Mammary epithelial cell (primary cell): ENCODE results near the gene CLRN1.

Source experiments
- EZH2 ChIP-seq: IDR thresholded peaks from 2 replicates; pipeline ENCODE4 v1.6.1; 2012; ENCODE audit warnings: low read length, inconsistent platforms, borderline replicate concordance
- TF ChIP-seq, protein P1 (sequence below), 2 donors: IDR thresholded peaks in 1 of 2; conservative IDR thresholded peaks in 1 of 2; 2 replicates each; pipeline ENCODE4 v1.5.1; 2011 to 2012; ENCODE audit warnings: inconsistent platforms in 2 of 2, low read length in 2 of 2, mild to moderate bottlenecking in 2 of 2, control low read depth in 1 of 2, low read depth in 1 of 2; ENCODE audit not compliant: insufficient read depth in 1 of 2; ENCODE audit errors: extremely low read depth in 1 of 2

DNA sequence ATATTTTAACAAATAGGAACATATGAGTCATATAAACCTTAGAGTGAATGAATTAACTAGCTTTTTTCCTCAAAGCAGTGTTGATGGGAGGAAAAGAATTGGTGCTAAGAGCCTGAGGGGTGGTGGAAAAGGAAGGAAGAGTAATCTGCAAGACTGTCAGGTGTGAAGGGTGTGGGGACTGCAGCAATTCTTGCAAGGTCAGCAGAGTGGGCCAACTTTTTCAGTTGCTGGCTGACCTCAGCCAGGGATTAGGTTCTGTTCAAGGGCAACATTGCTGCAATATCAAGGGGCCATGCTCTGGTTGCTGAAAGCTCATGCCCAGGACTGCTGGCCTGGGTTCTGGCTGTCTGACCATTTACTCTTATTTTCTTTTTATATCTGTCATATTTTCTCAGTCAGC lies 23.0 kb upstream of the CLRN1 start:
- TF ChIP-seq, protein P1, sequence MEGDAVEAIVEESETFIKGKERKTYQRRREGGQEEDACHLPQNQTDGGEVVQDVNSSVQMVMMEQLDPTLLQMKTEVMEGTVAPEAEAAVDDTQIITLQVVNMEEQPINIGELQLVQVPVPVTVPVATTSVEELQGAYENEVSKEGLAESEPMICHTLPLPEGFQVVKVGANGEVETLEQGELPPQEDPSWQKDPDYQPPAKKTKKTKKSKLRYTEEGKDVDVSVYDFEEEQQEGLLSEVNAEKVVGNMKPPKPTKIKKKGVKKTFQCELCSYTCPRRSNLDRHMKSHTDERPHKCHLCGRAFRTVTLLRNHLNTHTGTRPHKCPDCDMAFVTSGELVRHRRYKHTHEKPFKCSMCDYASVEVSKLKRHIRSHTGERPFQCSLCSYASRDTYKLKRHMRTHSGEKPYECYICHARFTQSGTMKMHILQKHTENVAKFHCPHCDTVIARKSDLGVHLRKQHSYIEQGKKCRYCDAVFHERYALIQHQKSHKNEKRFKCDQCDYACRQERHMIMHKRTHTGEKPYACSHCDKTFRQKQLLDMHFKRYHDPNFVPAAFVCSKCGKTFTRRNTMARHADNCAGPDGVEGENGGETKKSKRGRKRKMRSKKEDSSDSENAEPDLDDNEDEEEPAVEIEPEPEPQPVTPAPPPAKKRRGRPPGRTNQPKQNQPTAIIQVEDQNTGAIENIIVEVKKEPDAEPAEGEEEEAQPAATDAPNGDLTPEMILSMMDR (conservative IDR thresholded peaks at IDR 0.05 in 1 of 2, IDR thresholded peaks at IDR 0.05 in 1 of 2; ENCODE audit: extremely low read depth in 1 of 2, insufficient read depth in 1 of 2, low read depth in 1 of 2, low read length in 2 of 2): no peak
- no peak for TF ChIP-seq EZH2
